K562 (cell line): Measurements from ENCODE around the gene DSC2. TPM values are rescaled to one million over a fixed set of nuclear protein-coding genes. Genes with fewer than 3 reads are reported as not detected.

ENCODE experiments used
- ATAC-seq: fragments of 200-7000 bp; cut with Tn5 transposase; 3 replicates; pipeline ENCODE4 v1.9.1; 2020; ENCODE audit warnings: moderate library complexity
- BruUV-seq: library from RNA; stranded (reverse); fragments of 400-500 nt; replicated peaks from 2 replicates; lab custom pipeline; 2021; lab: Mats Ljungman, UMichigan
- CTCF ChIA-PET: fragments of 300-600 bp; formaldehyde crosslinking; extraction: SDS; loops from one replicate; lab custom pipeline; 2021; ENCODE audit warnings: low intra/inter-chr PET ratio; lab: Yijun Ruan, JAX
- POLR2A ChIA-PET: fragments of 300-600, 350-650 bp; sonication (Branson Sonifier 250); formaldehyde crosslinking; extraction: SDS; loops from one replicate; lab custom pipeline; 2021; ENCODE audit warnings: antibody characterized with exemption, inconsistent platforms; lab: Yijun Ruan, JAX
- DNase-seq, 4 experiments: peaks; one replicate each; pipeline versions ENCODE4 v3.0.0 to v3.0.0-alpha.2; 2011 to 2018; ENCODE audit warnings: low spot score in 3 of 4, mixed read lengths in 3 of 4; ENCODE audit errors: extremely low read depth in 1 of 4
- FAIRE-seq: peaks from 2 replicates; lab custom pipeline; 2011; peaks lifted over from hg19 to GRCh38; lab: Jason Lieb, UNC
- H2AFZ ChIP-seq: 2 replicates; pipeline ENCODE4 v1.6.0; 2011; ENCODE audit warnings: low read depth, low read length, control low read depth, inconsistent platforms
- H3K27ac ChIP-seq: fragments of 200-600 bp; 3 replicates; pipeline ENCODE4 v1.8.0; 2011; ENCODE audit warnings: low read depth, mild to moderate bottlenecking, control low read depth, inconsistent platforms, low read length, moderate library complexity, mixed read lengths; ENCODE audit errors: extremely low read depth
- H3K27me3 ChIP-seq, 2 experiments: fragments of 300-600 bp in 1 of 2; 2 replicates in 1 of 2; 3 replicates in 1 of 2; pipeline versions ENCODE4 v1.6.0 to v1.8.0; 2011; ENCODE audit warnings: inconsistent platforms in 2 of 2, low read length in 2 of 2, mild to moderate bottlenecking in 1 of 2, mixed read lengths in 1 of 2, moderate library complexity in 1 of 2; ENCODE audit not compliant: control insufficient read depth in 2 of 2, insufficient read depth in 2 of 2
- H3K36me3 ChIP-seq: fragments of 300-600 bp; 3 replicates; pipeline ENCODE4 v1.8.0; 2011; ENCODE audit warnings: mild to moderate bottlenecking, low read length, inconsistent platforms; ENCODE audit not compliant: control insufficient read depth, insufficient read depth
- H3K4me1 ChIP-seq, 2 experiments: fragments of 200-600 bp in 1 of 2; replicated peaks in 1 of 2; 2 replicates in 1 of 2; 3 replicates in 1 of 2; pipeline versions ENCODE4 v1.5.1 to v1.8.0; 2011; ENCODE audit warnings: inconsistent platforms in 2 of 2, low read length in 2 of 2, mild to moderate bottlenecking in 1 of 2, mixed read lengths in 1 of 2, moderate library complexity in 1 of 2; ENCODE audit not compliant: control insufficient read depth in 2 of 2, insufficient read depth in 2 of 2
- H3K4me2 ChIP-seq: 2 replicates; pipeline ENCODE4 v1.6.1; 2011; ENCODE audit warnings: low read length, control low read depth, inconsistent platforms, mixed read lengths; ENCODE audit not compliant: insufficient read depth
- H3K4me3 ChIP-seq: fragments of 200-600 bp; sonication (generic), shearing (Covaris generic); 2 replicates; pipeline ENCODE4 v1.5.1; 2016; ENCODE audit warnings: control low read depth, inconsistent platforms
- H3K79me2 ChIP-seq: fragments of 200-600 bp; 3 replicates; pipeline ENCODE4 v1.8.0; 2011; ENCODE audit warnings: low read length, inconsistent platforms; ENCODE audit not compliant: control insufficient read depth, insufficient read depth
- H3K9ac ChIP-seq, 2 experiments: 2 replicates each; pipeline versions ENCODE4 v1.6.0 to v1.6.1; 2011; ENCODE audit warnings: low read depth in 2 of 2, low read length in 2 of 2, control low read depth in 1 of 2, inconsistent platforms in 1 of 2, mild to moderate bottlenecking in 1 of 2, mixed read lengths in 1 of 2; ENCODE audit not compliant: insufficient read depth in 1 of 2
- H3K9me1 ChIP-seq: one replicate; pipeline ENCODE4 v1.6.0; 2011; ENCODE audit warnings: inconsistent platforms, mild to moderate bottlenecking, low read length, moderate library complexity; ENCODE audit not compliant: control insufficient read depth, insufficient read depth
- H3K9me3 ChIP-seq: replicated peaks from 2 replicates; pipeline ENCODE4 v1.5.1; 2011; ENCODE audit warnings: low read depth, low read length, inconsistent platforms; ENCODE audit not compliant: control insufficient read depth, insufficient read depth
- H4K20me1 ChIP-seq: replicated peaks from 2 replicates; pipeline ENCODE4 v1.6.1; 2011; ENCODE audit warnings: low read length, inconsistent platforms, mixed read lengths; ENCODE audit not compliant: control insufficient read depth, insufficient read depth
- ATF7 ChIP-seq: fragments of 450-650 bp; IDR thresholded peaks from 2 replicates; pipeline ENCODE4 v1.7.1; 2014; ENCODE audit warnings: mild to moderate bottlenecking, moderate library complexity
- CHD1 ChIP-seq: fragments of 200-600 bp; sonication (generic); IDR thresholded peaks from one replicate; pipeline ENCODE4 v1.6.1; 2012; ENCODE audit warnings: mild to moderate bottlenecking, moderate library complexity, low read length, inconsistent platforms
- HNRNPLL ChIP-seq: fragments of 200-400 bp; formaldehyde crosslinking; IDR thresholded peaks from 2 replicates; pipeline ENCODE4 v1.6.1; 2017; ENCODE audit warnings: low read length, low read depth, mild to moderate bottlenecking; ENCODE audit not compliant: poor library complexity, severe bottlenecking
- HOXB6 ChIP-seq: fragments of 250-450 bp; sonication (Bioruptor Pico); IDR thresholded peaks from 2 replicates; pipeline ENCODE4 v1.5.1; 2022; ENCODE audit warnings: mild to moderate bottlenecking, borderline replicate concordance
- KAT8 ChIP-seq: fragments of 450-650 bp; IDR thresholded peaks from 2 replicates; pipeline ENCODE4 v1.6.1; 2016; ENCODE audit warnings: low read depth, mild to moderate bottlenecking
- YY1 ChIP-seq, 3 experiments: IDR thresholded peaks; 2 replicates each; pipeline ENCODE4 v1.6.1; 2011; ENCODE audit warnings: low read length in 2 of 3, mild to moderate bottlenecking in 2 of 3, moderate library complexity in 2 of 3, borderline replicate concordance in 1 of 3, control low read depth in 1 of 3, low read depth in 1 of 3; ENCODE audit not compliant: insufficient read depth in 3 of 3, insufficient replicate concordance in 2 of 3, control insufficient read depth in 1 of 3, insufficient read length in 1 of 3; ENCODE audit errors: extremely low read depth in 1 of 3
- WGBS: fragments of 100-300 bp; shearing (Covaris generic); methylation state at CpG from one replicate; pipeline ENCODE4 v1.1.6; 2016; ENCODE audit warnings: low coverage, mixed read lengths; ENCODE audit not compliant: insufficient coverage; ENCODE audit errors: missing lambda C conversion rate; 5-methylcytosine and 5-hydroxymethylcytosine counted together
- in situ Hi-C: fragments of 300-500 bp; cut with MboI; formaldehyde crosslinking; loops from 4 replicates; pipeline ENCODE4 v1.15.0; 2018; ENCODE audit warnings: inconsistent platforms, mixed read lengths
- intact Hi-C: fragments of 100-400 bp; cut with micrococcal nuclease; formaldehyde crosslinking; loops from 2 replicates; pipeline ENCODE4 v1.14.2; 2022
- polyA plus RNA-seq, 8 experiments: library from polyadenylated mRNA; depleted of rRNA in 4 of 8; stranded (reverse) in 5 of 8; unstranded in 3 of 8; fragments of >200 nt; fragmentation: Nextera tagmentation in 2 of 8; fragmentation: Illumina TruSeq in 1 of 8; extraction: Ambion mirVana in 2 of 8; extraction: Trizol in 1 of 8; gene quantifications; 2 replicates each; pipeline versions ENCODE4 v1.2.1 to v1.2.3, GENCODE V29; 2011 to 2014; ENCODE audit warnings: inconsistent platforms in 1 of 8, missing spikeins in 1 of 8
- total RNA-seq, 7 experiments: library from RNA; depleted of rRNA in 6 of 7; stranded (reverse); fragments of >200 nt in 6 of 7; fragmentation: Illumina TruSeq in 2 of 7; extraction: Trizol in 2 of 7; gene quantifications; 2 replicates each; pipeline versions ENCODE4 v1.2.1 to v1.2.3, GENCODE V29; 2011 to 2021; ENCODE audit warnings: low replicate concordance in 1 of 7
- TF ChIP-seq, protein P1 (sequence below): fragments of 150-350 bp; IDR thresholded peaks from 2 replicates; pipeline ENCODE4 v1.6.1; 2014; ENCODE audit warnings: low read depth, mild to moderate bottlenecking, low read length, borderline replicate concordance

The DSC2 gene
- total and polyA plus RNA-seq, 9 of the 15 experiments (the other 6 are each of a cell fraction or from before 2014, with no cell fraction given), result 3.8 to 15.3 (median 6.4) TPM

DNA sequence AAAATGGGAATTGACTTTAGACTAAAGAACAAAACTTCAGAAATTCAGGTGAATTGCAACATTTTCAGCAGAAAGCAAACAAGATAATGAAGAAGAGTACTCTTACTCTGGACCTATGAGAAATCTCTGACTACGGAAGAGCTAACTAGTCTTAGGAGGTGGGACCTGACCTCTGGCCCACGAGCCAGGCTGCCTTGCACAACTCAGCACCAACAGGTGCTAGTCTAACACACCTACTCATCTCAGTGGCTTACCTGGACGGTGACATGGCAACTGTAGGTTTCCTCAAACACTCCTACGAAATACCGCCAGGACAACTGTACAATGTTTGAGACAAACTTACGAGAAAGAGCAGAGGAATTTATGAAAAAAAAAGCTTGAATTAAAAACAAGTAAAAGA lies 56.6 kb downstream of the DSC2 start (continued):
- TF ChIP-seq, protein P1, sequence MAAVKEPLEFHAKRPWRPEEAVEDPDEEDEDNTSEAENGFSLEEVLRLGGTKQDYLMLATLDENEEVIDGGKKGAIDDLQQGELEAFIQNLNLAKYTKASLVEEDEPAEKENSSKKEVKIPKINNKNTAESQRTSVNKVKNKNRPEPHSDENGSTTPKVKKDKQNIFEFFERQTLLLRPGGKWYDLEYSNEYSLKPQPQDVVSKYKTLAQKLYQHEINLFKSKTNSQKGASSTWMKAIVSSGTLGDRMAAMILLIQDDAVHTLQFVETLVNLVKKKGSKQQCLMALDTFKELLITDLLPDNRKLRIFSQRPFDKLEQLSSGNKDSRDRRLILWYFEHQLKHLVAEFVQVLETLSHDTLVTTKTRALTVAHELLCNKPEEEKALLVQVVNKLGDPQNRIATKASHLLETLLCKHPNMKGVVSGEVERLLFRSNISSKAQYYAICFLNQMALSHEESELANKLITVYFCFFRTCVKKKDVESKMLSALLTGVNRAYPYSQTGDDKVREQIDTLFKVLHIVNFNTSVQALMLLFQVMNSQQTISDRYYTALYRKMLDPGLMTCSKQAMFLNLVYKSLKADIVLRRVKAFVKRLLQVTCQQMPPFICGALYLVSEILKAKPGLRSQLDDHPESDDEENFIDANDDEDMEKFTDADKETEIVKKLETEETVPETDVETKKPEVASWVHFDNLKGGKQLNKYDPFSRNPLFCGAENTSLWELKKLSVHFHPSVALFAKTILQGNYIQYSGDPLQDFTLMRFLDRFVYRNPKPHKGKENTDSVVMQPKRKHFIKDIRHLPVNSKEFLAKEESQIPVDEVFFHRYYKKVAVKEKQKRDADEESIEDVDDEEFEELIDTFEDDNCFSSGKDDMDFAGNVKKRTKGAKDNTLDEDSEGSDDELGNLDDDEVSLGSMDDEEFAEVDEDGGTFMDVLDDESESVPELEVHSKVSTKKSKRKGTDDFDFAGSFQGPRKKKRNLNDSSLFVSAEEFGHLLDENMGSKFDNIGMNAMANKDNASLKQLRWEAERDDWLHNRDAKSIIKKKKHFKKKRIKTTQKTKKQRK, result no peak
- TF ChIP-seq HOXB6 (CRISPR knock-in tag), result no peak
- no peak for TF ChIP-seq HNRNPLL
- no peak for TF ChIP-seq CHD1

- intact Hi-C loops, result no loop called here
- TF ChIP-seq KAT8 (no peak), ATF7 (no peak), YY1 (IDR thresholded peaks at IDR 0.05; ENCODE audit: borderline replicate concordance in 1 of 3, control insufficient read depth in 1 of 3, extremely low read depth in 1 of 3, insufficient read depth in 3 of 3, insufficient read length in 1 of 3, insufficient replicate concordance in 2 of 3, low read depth in 1 of 3, low read length in 2 of 3) (no peak)
- Histone ChIP-seq H3K4me3 (no peak overlapping the region), H3K9me1 (no peaks in the 10 kb centered on the region), H3K9me3 (no peaks in the 10 kb centered on the region), H3K4me1 (peaks cover 2 to 18% of the 10 kb centered on the region in 2 experiments; a peak in 1 of 5 replicates), H3K27me3 (peaks cover 0 to 23% of the 10 kb centered on the region in 2 experiments; a peak in 2 of 5 replicates), H3K4me2 (no peak overlapping the region), H3K27ac (no peak overlapping the region), H3K36me3 (no peaks in the 10 kb centered on the region), H2AFZ (no peak overlapping the region), H4K20me1 (no peaks in the 10 kb centered on the region), H3K9ac (no peak overlapping the region), H3K79me2 (no peaks in the 10 kb centered on the region)
- ChIA-PET CTCF (no interaction called here), POLR2A (no interaction called here)
- FAIRE-seq, result no peak
- no peak for ATAC-seq
- DNase-seq, result no peak
- BruUV-seq, result no TSS peak
- WGBS, result 25% methylated on average over 3 of the region's 3 CpGs
- in situ Hi-C loops, result no loop called here
Measured at GRCh38 chr18:31044926-31045325, 57.3 kb downstream of the DSC2 start.
